IMR-90 (cell line): ENCODE measurements around the gene PAPSS2.

Source experiments
- CEBPB ChIP-seq: IDR thresholded peaks from 2 replicates; pipeline ENCODE4 v1.6.1; 2012; ENCODE audit warnings: low read depth, low read length, improper control_type of control experiment
- CHD1 ChIP-seq: IDR thresholded peaks from 2 replicates; pipeline ENCODE4 v1.6.1; 2012; ENCODE audit warnings: low read depth, low read length, improper control_type of control experiment
- FOS ChIP-seq: fragments of 150-350 bp; IDR thresholded peaks from 2 replicates; pipeline ENCODE4 v1.6.1; 2016; ENCODE audit warnings: low read depth, low read length
- MAFK ChIP-seq: IDR thresholded peaks from 2 replicates; pipeline ENCODE4 v1.6.1; 2012; ENCODE audit warnings: low read depth, low read length, improper control_type of control experiment
- MXI1 ChIP-seq: IDR thresholded peaks from 2 replicates; pipeline ENCODE4 v1.6.1; 2012; ENCODE audit warnings: low read depth, mild to moderate bottlenecking, low read length, moderate library complexity, borderline replicate concordance
- NFE2L2 ChIP-seq: fragments of 150-350 bp; IDR thresholded peaks from 2 replicates; pipeline ENCODE4 v1.6.1; 2016; ENCODE audit warnings: low read depth, mild to moderate bottlenecking, low read length
- POLR2A ChIP-seq: IDR thresholded peaks from 2 replicates; pipeline ENCODE4 v1.6.1; 2012; ENCODE audit warnings: mild to moderate bottlenecking, low read depth, low read length
- RAD21 ChIP-seq: IDR thresholded peaks from 2 replicates; pipeline ENCODE4 v1.6.1; 2012; ENCODE audit warnings: low read length, improper control_type of control experiment
- RCOR1 ChIP-seq: IDR thresholded peaks from 2 replicates; pipeline ENCODE4 v1.6.1; 2012; ENCODE audit warnings: mild to moderate bottlenecking, low read length, improper control_type of control experiment; ENCODE audit not compliant: insufficient replicate concordance
- RFX5 ChIP-seq: IDR thresholded peaks from 2 replicates; pipeline ENCODE4 v1.8.0; 2012; ENCODE audit warnings: low read depth, mild to moderate bottlenecking, low read length, moderate library complexity
- SMC3 ChIP-seq: fragments of 150-350 bp; IDR thresholded peaks from 2 replicates; pipeline ENCODE4 v1.6.1; 2016; ENCODE audit warnings: low read depth, mild to moderate bottlenecking, antibody characterized with exemption, low read length, moderate library complexity
- TF ChIP-seq, protein P1 (sequence below): conservative IDR thresholded peaks from 2 replicates; pipeline ENCODE4 v1.5.1; 2012; ENCODE audit warnings: mild to moderate bottlenecking, low read depth, low read length, improper control_type of control experiment
- TF ChIP-seq, protein P2 (sequence below): fragments of 150-350 bp; IDR thresholded peaks from 2 replicates; pipeline ENCODE4 v1.6.1; 2017; ENCODE audit warnings: mild to moderate bottlenecking, antibody characterized with exemption, low read length, low read depth

DNA sequence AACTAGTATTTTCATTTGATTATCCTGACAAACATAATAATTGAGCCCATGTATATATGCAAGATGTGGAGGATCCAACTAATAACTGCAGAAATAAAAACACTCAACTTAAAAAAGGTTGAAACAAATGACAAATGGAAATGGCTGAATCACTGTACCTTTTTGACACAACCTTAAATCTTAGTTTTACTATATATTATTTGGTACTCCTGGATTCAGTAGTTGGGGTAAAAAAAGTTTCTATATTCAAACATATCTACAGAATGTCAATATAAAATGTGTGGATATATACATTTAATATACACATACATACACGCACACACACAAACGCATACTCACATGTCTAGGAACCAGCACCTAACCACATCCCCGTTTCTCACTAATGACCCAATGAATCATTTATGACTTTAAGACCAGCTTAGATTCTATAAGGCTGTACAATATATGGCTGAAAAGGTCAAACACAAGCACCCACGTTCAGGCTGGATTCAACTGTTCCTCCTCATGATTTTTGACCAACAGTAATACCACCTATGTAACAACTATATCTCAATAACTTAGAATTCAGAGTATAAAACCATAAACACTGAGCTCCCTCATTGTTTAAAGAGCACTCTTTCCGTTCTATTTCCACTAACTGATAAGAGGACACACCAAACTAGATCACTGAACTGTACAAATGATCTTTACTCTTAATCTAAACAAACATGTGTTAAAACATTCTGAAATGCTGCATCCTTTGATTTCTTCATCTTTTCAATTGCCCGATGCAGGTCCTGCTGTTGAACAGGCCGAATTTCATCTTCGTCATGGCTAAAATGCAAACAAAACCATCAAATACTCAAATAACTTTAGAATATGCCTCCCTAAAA, 94.6 kb downstream of the PAPSS2 start:
- TF ChIP-seq, protein P1, sequence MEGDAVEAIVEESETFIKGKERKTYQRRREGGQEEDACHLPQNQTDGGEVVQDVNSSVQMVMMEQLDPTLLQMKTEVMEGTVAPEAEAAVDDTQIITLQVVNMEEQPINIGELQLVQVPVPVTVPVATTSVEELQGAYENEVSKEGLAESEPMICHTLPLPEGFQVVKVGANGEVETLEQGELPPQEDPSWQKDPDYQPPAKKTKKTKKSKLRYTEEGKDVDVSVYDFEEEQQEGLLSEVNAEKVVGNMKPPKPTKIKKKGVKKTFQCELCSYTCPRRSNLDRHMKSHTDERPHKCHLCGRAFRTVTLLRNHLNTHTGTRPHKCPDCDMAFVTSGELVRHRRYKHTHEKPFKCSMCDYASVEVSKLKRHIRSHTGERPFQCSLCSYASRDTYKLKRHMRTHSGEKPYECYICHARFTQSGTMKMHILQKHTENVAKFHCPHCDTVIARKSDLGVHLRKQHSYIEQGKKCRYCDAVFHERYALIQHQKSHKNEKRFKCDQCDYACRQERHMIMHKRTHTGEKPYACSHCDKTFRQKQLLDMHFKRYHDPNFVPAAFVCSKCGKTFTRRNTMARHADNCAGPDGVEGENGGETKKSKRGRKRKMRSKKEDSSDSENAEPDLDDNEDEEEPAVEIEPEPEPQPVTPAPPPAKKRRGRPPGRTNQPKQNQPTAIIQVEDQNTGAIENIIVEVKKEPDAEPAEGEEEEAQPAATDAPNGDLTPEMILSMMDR = no peak
- no peak for TF ChIP-seq MAFK
- TF ChIP-seq, protein P2, sequence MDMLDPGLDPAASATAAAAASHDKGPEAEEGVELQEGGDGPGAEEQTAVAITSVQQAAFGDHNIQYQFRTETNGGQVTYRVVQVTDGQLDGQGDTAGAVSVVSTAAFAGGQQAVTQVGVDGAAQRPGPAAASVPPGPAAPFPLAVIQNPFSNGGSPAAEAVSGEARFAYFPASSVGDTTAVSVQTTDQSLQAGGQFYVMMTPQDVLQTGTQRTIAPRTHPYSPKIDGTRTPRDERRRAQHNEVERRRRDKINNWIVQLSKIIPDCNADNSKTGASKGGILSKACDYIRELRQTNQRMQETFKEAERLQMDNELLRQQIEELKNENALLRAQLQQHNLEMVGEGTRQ = no peak
- TF ChIP-seq MXI1 = no peak
- no peak for TF ChIP-seq CHD1
- TF ChIP-seq RFX5 = no peak
- TF ChIP-seq POLR2A = no peak
- TF ChIP-seq CEBPB = no peak
- no peak for TF ChIP-seq SMC3
- no peak for TF ChIP-seq RAD21
- TF ChIP-seq FOS = no peak
- no peak for TF ChIP-seq RCOR1
- no peak for TF ChIP-seq NFE2L2
